ENCODE data around the gene SLC2A1.

Gene SLC2A1

GRCh38 chr1:42930178-42931107 is 28.2 kb downstream of the SLC2A1 start:
- no peak overlapping the region for H3K4me3 ChIP-seq (ENCODE audit: low read depth in 1 of 2, low read length in 2 of 2)
- no peak overlapping the region for H3K27ac ChIP-seq (ENCODE audit: low read length)
- no peaks in the 10 kb centered on the region for H3K27me3 ChIP-seq (ENCODE audit: low read depth, low read length)
- H3K4me1 ChIP-seq (ENCODE audit: control insufficient read depth in 1 of 2, insufficient read depth in 2 of 2, low read length in 2 of 2): peaks cover under 1 to 3% of the 10 kb centered on the region in 2 donors
- H3K36me3 ChIP-seq (ENCODE audit: control insufficient read depth in 1 of 2, insufficient read depth in 2 of 2, low read length in 2 of 2): peaks cover 23 to 36% of the 10 kb centered on the region in 2 donors
- H3K9me3 ChIP-seq (ENCODE audit: control insufficient read depth in 1 of 2, low read length in 2 of 2): no peaks in the 10 kb centered on the region

DNA sequence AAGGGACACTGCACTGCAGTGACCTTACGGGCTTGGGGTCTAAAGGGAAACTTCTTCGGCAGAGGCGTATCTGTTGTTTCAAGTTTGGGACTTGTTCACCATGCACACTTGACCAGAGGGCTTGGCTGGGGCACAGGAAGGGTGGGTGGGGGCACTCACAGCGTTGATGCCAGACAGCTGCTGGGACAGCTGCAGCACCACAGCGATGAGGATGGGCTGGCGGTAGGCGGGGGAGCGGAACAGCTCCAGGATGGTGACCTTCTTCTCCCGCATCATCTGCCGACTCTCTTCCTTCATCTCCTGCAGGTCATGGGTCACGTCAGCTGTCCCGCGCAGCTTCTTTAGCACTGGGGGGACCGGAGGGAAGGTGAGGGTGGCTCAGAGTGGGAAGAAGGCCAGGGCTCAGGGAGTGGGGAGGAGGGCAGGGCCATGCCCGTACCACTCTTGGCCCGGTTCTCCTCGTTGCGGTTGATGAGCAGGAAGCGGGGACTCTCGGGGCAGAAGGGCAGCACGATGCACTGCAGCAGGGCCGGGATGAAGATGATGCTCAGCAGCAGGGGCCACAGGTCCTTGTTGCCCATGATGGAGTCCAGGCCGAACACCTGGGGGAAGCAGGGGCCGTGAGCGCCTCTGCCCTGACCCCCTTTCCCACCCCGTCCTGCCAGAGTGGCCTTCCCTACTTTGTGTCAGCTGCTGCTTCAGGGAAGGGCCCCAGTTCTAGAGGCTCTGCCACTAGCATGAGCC is 29.1 kb downstream of the SLC2A1 start:
- Histone ChIP-seq H3K27me3 (ENCODE audit: low read depth, low read length) (no peaks in the 10 kb centered on the region), H3K4me1 (ENCODE audit: control insufficient read depth in 1 of 2, insufficient read depth in 2 of 2, low read length in 2 of 2) (peaks cover 6 to 7% of the 10 kb centered on the region in 2 donors), H3K36me3 (ENCODE audit: control insufficient read depth in 1 of 2, insufficient read depth in 2 of 2, low read length in 2 of 2) (peaks cover 23 to 36% of the 10 kb centered on the region in 2 donors), H3K4me3 (ENCODE audit: low read depth in 1 of 2, low read length in 2 of 2) (no peak overlapping the region), H3K9me3 (ENCODE audit: control insufficient read depth in 1 of 2, low read length in 2 of 2) (no peaks in the 10 kb centered on the region), H3K27ac (ENCODE audit: low read length) (no peak overlapping the region)

DNA sequence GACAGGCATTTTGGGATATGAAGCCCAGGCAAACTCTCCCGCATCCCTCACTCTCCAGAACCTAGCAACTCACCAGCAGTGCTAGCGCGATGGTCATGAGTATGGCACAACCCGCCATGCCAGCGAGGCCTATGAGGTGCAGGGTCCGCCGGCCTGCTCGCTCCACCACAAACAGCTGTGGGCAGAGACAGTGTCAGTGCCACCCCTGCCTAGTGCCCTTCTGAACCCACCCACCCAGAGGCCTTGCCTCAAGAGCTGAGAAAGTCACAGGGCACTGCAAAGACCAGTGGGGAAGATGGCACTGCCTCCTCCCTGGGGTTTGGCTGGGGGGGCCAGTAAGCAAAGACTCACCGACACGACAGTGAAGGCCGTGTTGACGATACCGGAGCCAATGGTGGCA is 29.8 kb downstream of the SLC2A1 start:
- H3K36me3 ChIP-seq (ENCODE audit: control insufficient read depth in 1 of 2, insufficient read depth in 2 of 2, low read length in 2 of 2): peaks cover 23 to 36% of the 10 kb centered on the region in 2 donors
- H3K4me3 ChIP-seq (ENCODE audit: low read depth in 1 of 2, low read length in 2 of 2): no peak overlapping the region
- H3K27me3 ChIP-seq (ENCODE audit: low read depth, low read length): no peaks in the 10 kb centered on the region
- peaks cover 6 to 7% of the 10 kb centered on the region in 2 donors for H3K4me1 ChIP-seq (ENCODE audit: control insufficient read depth in 1 of 2, insufficient read depth in 2 of 2, low read length in 2 of 2)
- H3K9me3 ChIP-seq (ENCODE audit: control insufficient read depth in 1 of 2, low read length in 2 of 2): no peaks in the 10 kb centered on the region
- H3K27ac ChIP-seq (ENCODE audit: low read length): no peak overlapping the region

DNA sequence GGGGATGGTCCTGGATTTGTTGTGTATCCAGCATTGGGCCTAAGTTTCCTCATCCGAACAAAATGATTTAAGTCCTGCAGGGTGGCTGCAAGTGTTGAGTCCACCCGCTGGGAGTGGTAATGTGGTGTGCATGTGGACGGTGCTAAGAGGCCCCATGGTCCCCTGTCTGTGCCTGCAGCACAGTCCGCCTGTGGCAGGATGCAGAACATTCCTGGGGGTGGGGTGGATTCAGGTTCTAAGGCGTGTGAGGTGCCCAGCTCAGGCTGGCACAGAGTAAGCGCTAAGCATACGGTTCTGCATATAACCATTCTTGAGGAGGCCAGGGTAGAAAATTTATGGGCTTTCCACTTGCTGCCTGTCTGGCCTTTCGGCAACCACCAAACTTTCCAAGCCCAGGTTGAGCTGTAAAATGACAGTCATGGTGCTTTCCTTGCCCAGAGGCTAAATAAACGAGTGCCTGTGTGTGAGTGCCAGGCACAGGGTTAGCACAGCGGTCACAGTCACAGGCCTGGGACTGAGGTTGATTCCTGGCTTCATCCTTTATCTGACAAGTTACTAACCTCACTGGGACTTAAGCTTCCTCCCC is 30.7 kb downstream of the SLC2A1 start:
- H3K27ac ChIP-seq (ENCODE audit: low read length): no peak overlapping the region

DNA sequence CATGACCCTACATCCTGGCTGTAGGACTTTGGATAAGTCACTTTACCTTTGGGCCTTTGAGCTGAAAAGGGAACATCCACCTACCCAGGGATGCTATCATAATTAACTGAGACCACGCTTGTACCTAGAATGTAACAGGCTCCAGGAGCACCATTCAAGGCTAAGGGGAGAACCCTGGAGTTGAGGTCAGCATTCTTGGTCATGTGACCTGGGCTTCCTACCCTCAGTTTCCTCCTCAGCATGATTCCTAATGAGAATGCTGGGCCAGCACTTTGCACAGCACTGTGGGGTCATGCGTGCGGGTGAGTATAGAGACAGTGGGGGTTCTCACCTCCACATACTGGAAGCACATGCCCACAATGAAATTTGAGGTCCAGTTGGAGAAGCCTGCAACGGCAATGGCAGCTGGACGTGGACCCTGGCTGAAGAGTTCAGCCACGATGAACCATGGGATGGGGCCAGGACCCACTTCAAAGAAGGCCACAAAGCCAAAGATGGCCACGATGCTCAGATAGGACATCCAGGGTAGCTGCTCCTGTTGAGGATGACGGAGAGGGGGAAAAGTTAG is 31.3 kb downstream of the SLC2A1 start:
- Histone ChIP-seq H3K9me3 (ENCODE audit: control insufficient read depth in 1 of 2, low read length in 2 of 2) (no peaks in the 10 kb centered on the region), H3K36me3 (ENCODE audit: control insufficient read depth in 1 of 2, insufficient read depth in 2 of 2, low read length in 2 of 2) (peaks cover 23 to 36% of the 10 kb centered on the region in 2 donors), H3K4me1 (ENCODE audit: control insufficient read depth in 1 of 2, insufficient read depth in 2 of 2, low read length in 2 of 2) (peaks cover 6 to 9% of the 10 kb centered on the region in 2 donors), H3K4me3 (ENCODE audit: low read depth in 1 of 2, low read length in 2 of 2) (no peak overlapping the region), H3K27me3 (ENCODE audit: low read depth, low read length) (no peaks in the 10 kb centered on the region), H3K27ac (ENCODE audit: low read length) (no peak overlapping the region)

More for the DNA sequence above, 30.7 kb downstream of the SLC2A1 start:
- Histone ChIP-seq H3K4me1 (ENCODE audit: control insufficient read depth in 1 of 2, insufficient read depth in 2 of 2, low read length in 2 of 2) (peaks cover 6 to 12% of the 10 kb centered on the region in 2 donors), H3K4me3 (ENCODE audit: low read depth in 1 of 2, low read length in 2 of 2) (no peak overlapping the region), H3K9me3 (ENCODE audit: control insufficient read depth in 1 of 2, low read length in 2 of 2) (no peaks in the 10 kb centered on the region), H3K27me3 (ENCODE audit: low read depth, low read length) (no peaks in the 10 kb centered on the region), H3K36me3 (ENCODE audit: control insufficient read depth in 1 of 2, insufficient read depth in 2 of 2, low read length in 2 of 2) (peaks cover 23 to 36% of the 10 kb centered on the region in 2 donors)

- Histone ChIP-seq H3K4me3 (ENCODE audit: low read depth in 1 of 2, low read length in 2 of 2) (no peak overlapping the region), H3K27me3 (ENCODE audit: low read depth, low read length) (no peaks in the 10 kb centered on the region), H3K36me3 (ENCODE audit: control insufficient read depth in 1 of 2, insufficient read depth in 2 of 2, low read length in 2 of 2) (peaks cover 23 to 36% of the 10 kb centered on the region in 2 donors), H3K9me3 (ENCODE audit: control insufficient read depth in 1 of 2, low read length in 2 of 2) (no peaks in the 10 kb centered on the region), H3K27ac (ENCODE audit: low read length) (no peak overlapping the region), H3K4me1 (ENCODE audit: control insufficient read depth in 1 of 2, insufficient read depth in 2 of 2, low read length in 2 of 2) (peaks cover 6 to 9% of the 10 kb centered on the region in 2 donors)
Measured at GRCh38 chr1:42926879-42927242, 31.8 kb downstream of the SLC2A1 start.

- Histone ChIP-seq H3K4me1 (ENCODE audit: control insufficient read depth in 1 of 2, insufficient read depth in 2 of 2, low read length in 2 of 2) (peaks cover 6 to 9% of the 10 kb centered on the region in 2 donors), H3K27me3 (ENCODE audit: low read depth, low read length) (no peaks in the 10 kb centered on the region), H3K9me3 (ENCODE audit: control insufficient read depth in 1 of 2, low read length in 2 of 2) (no peaks in the 10 kb centered on the region), H3K36me3 (ENCODE audit: control insufficient read depth in 1 of 2, insufficient read depth in 2 of 2, low read length in 2 of 2) (peaks cover 23 to 36% of the 10 kb centered on the region in 2 donors), H3K4me3 (ENCODE audit: low read depth in 1 of 2, low read length in 2 of 2) (no peak overlapping the region), H3K27ac (ENCODE audit: low read length) (no peak overlapping the region)
Measured at GRCh38 chr1:42926235-42926878, 32.3 kb downstream of the SLC2A1 start.

DNA sequence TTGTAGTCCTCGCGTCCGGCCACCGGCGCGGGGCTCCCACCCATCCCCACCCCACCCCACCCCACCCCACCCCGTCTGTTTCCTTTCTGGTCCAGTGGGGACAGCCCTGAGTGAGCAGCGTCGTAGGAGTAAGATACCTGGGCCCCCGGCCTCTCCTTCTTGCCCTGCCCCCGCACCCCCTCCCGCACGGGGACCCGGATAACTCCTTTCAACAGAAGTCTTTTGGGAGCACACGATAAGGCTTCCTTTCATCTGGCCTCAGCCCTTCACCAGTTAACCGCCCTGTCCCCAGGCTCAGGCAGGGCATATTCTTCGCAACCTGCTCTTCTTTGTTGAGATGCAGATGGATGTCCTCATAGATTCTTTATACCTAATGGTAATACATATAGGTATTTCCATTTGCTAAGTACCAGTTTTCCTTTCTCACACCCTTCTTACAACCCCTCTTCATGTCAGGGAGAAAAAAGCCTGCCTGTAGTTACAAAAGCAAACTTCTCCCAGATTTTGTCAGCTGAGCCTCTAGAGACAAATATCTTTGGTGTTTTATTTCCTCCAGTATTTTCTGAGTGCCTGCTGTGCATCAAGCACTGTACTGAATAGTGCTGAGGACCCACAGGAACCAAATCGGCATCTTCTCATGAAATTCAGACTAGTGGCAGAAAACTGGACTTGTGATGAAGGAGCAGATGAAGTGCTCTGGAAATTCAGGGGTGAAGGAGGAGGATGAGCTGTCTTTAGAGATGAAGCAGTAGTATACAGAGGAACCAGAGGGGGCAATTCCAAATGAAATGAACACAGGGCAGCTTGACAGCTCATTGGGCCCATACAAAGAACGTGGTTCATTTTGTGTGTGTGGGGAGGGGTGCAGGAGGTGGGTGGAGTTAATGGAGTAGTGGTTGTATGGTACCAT is 33.6 kb downstream of the SLC2A1 start:
- Histone ChIP-seq H3K27me3 (ENCODE audit: low read depth, low read length) (no peaks in the 10 kb centered on the region), H3K4me1 (ENCODE audit: control insufficient read depth in 1 of 2, insufficient read depth in 2 of 2, low read length in 2 of 2) (peaks cover 6 to 9% of the 10 kb centered on the region in 2 donors), H3K9me3 (ENCODE audit: control insufficient read depth in 1 of 2, low read length in 2 of 2) (no peaks in the 10 kb centered on the region), H3K4me3 (ENCODE audit: low read depth in 1 of 2, low read length in 2 of 2) (peak overlapping the region; percentile 79 to 88), H3K27ac (ENCODE audit: low read length) (no peak overlapping the region), H3K36me3 (ENCODE audit: control insufficient read depth in 1 of 2, insufficient read depth in 2 of 2, low read length in 2 of 2) (peaks cover 19 to 31% of the 10 kb centered on the region in 2 donors)

DNA sequence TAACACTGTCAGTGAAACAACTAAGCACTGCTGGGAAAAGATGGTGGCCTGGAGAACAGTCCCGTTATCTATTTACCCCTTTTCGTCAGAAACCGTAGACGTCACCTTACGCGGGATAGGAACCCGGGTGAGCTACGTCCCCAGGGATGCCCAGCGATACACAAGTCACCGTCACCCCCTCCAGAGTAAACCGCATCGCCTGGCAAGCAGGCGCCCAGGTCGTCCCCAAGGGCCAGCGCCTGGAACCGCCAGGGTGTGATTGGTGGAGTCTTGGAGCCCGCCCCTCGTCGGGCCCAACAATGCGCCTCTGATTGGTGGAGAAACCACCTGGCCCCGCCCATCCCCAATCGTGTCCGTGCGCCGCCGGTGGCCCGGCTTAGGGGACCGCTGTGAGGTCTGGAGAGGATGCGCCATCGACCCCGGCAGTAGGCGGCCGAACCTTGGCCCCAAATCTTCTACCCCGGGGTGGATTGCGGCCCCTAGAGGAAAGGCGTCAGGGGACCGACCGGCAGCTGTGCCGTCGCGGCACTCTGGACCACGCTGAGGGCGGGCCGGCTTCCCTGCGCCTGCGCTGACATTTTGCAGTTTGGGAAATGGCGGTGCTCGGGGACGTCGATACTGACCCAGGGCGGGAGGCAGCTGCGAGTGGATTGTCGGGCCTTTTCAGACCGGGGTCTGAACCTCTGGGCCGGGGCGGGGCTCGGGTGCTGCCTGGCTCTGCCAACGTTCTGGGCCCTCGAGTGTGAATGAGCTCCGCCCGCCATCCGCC is 34.4 kb downstream of the SLC2A1 start:
- Histone ChIP-seq H3K4me1 (ENCODE audit: control insufficient read depth in 1 of 2, insufficient read depth in 2 of 2, low read length in 2 of 2) (peaks cover 6 to 9% of the 10 kb centered on the region in 2 donors), H3K36me3 (ENCODE audit: control insufficient read depth in 1 of 2, insufficient read depth in 2 of 2, low read length in 2 of 2) (peaks cover 16 to 23% of the 10 kb centered on the region in 2 donors), H3K27me3 (ENCODE audit: low read depth, low read length) (no peaks in the 10 kb centered on the region), H3K4me3 (ENCODE audit: low read depth in 1 of 2, low read length in 2 of 2) (peak overlapping the region; percentile 79 to 88), H3K9me3 (ENCODE audit: control insufficient read depth in 1 of 2, low read length in 2 of 2) (no peaks in the 10 kb centered on the region), H3K27ac (ENCODE audit: low read length) (peak overlapping the region; percentile 90)

Data from muscle layer of duodenum (tissue), 2 donors.